ENCODE measurements around the gene ANKRD6. TPM values are rescaled to one million over a fixed set of nuclear protein-coding genes. Genes with fewer than 3 reads are reported as not detected.

The ANKRD6 gene
- total and polyA plus RNA-seq, 8 donors = 6.3 to 14.7 (median 9.6) TPM

GRCh38 chr6:89567630-89568390 is 134.9 kb downstream of the ANKRD6 start:
- intact Hi-C loops (cut with DNase I) = no loop called here
- ATAC-seq = peak in 1 of 4 donors; percentile 9
- no peak for FAIRE-seq

GRCh38 chr6:89574910-89575561 is 142.1 kb downstream of the ANKRD6 start:
- H3K4me1 ChIP-seq = no peaks in the 10 kb centered on the region
- TF ChIP-seq CTCF (IDR thresholded peaks at IDR 0.05) = no peak
- FAIRE-seq (no peak), DNase-seq (no peak), ATAC-seq (no peak)
- H3K36me3 ChIP-seq = no peaks in the 10 kb centered on the region
- no peaks in the 10 kb centered on the region for H3K27me3 ChIP-seq
- 77 to 84% methylated on average over 2 of the region's 2 CpGs for WGBS, 2 donors
- H3K4me3 ChIP-seq = no peak overlapping the region
- intact Hi-C loops (cut with DNase I) = no loop called here
- H3K27ac ChIP-seq = no peak overlapping the region
- H3K9me3 ChIP-seq = no peaks in the 10 kb centered on the region

More at GRCh38 chr6:89567630-89568390, 134.9 kb downstream of the ANKRD6 start:
- no peaks in the 10 kb centered on the region for H3K36me3 ChIP-seq
- DNase-seq = no peak
- no peaks in the 10 kb centered on the region for H3K4me1 ChIP-seq
- TF ChIP-seq CTCF (IDR thresholded peaks at IDR 0.05) = no peak
- no peak overlapping the region for H3K4me3 ChIP-seq
- 55 to 61% methylated on average over 6 of the region's 6 CpGs for WGBS, 2 donors
- H3K9me3 ChIP-seq = no peaks in the 10 kb centered on the region
- H3K27ac ChIP-seq = no peak overlapping the region
- H3K27me3 ChIP-seq = no peaks in the 10 kb centered on the region

- DNase-seq (no peak), ATAC-seq (no peak), FAIRE-seq (no peak)
- intact Hi-C loops (cut with DNase I) = no loop called here
- no peak overlapping the region for H3K4me3 ChIP-seq
- no peaks in the 10 kb centered on the region for H3K9me3 ChIP-seq
- 85 to 93% methylated on average over 2 of the region's 2 CpGs for WGBS, 2 donors
- no peak for TF ChIP-seq CTCF (IDR thresholded peaks at IDR 0.05)
- H3K27ac ChIP-seq = no peak overlapping the region
- no peaks in the 10 kb centered on the region for H3K36me3 ChIP-seq
- H3K27me3 ChIP-seq = no peaks in the 10 kb centered on the region
- no peaks in the 10 kb centered on the region for H3K4me1 ChIP-seq
These were observed 142.6 kb downstream of the ANKRD6 start for GRCh38 chr6:89575562-89575960.

- H3K27me3 ChIP-seq = no peaks in the 10 kb centered on the region
- no peaks in the 10 kb centered on the region for H3K9me3 ChIP-seq
- H3K36me3 ChIP-seq = no peaks in the 10 kb centered on the region
- ATAC-seq (no peak), DNase-seq (no peak), FAIRE-seq (no peak)
- intact Hi-C loops (cut with DNase I) = no loop called here
- no peak overlapping the region for H3K4me3 ChIP-seq
- WGBS, 2 donors = 89 to 93% methylated on average over 3 of the region's 3 CpGs
- no peak overlapping the region for H3K27ac ChIP-seq
- no peak for TF ChIP-seq CTCF (IDR thresholded peaks at IDR 0.05)
- H3K4me1 ChIP-seq = no peaks in the 10 kb centered on the region
These were observed 148.2 kb downstream of the ANKRD6 start for GRCh38 chr6:89580997-89581666.
